KMS-11 (cell line): ENCODE data around the gene KMT2B.

Experiments used
- H2AFZ ChIP-seq: fragments of 200-600 bp; sonication (generic); 2 replicates; pipeline ENCODE4 v1.6.1; 2016; ENCODE audit warnings: antibody characterized with exemption, mixed run types, low read depth
- H3K27ac ChIP-seq: fragments of 200-600 bp; sonication (generic); 2 replicates; pipeline ENCODE4 v1.6.1; 2016; ENCODE audit warnings: mild to moderate bottlenecking, mixed run types
- H3K27me3 ChIP-seq: fragments of 200-600 bp; sonication (generic); 2 replicates; pipeline ENCODE4 v1.6.1; 2017; ENCODE audit warnings: mild to moderate bottlenecking, low read depth, mixed run types, moderate library complexity; ENCODE audit not compliant: insufficient read depth
- H3K36me3 ChIP-seq: fragments of 200-600 bp; sonication (generic); 2 replicates; pipeline ENCODE4 v1.6.1; 2017; ENCODE audit warnings: mild to moderate bottlenecking, mixed run types; ENCODE audit not compliant: insufficient read depth
- H3K4me1 ChIP-seq: fragments of 200-600 bp; sonication (generic); 2 replicates; pipeline ENCODE4 v1.6.1; 2016; ENCODE audit warnings: mild to moderate bottlenecking, low read depth, mixed run types; ENCODE audit not compliant: poor library complexity, severe bottlenecking
- H3K4me2 ChIP-seq: fragments of 200-600 bp; sonication (generic); 2 replicates; pipeline ENCODE4 v1.7.0; 2016; ENCODE audit warnings: mild to moderate bottlenecking, mixed run types
- H3K4me3 ChIP-seq: fragments of 200-600 bp; sonication (generic); IDR thresholded peaks from 2 replicates; pipeline ENCODE4 v1.6.1; 2017; ENCODE audit warnings: low read depth, low read length, mixed read lengths; ENCODE audit not compliant: insufficient read depth
- H3K79me2 ChIP-seq: fragments of 200-600 bp; sonication (generic); 2 replicates; pipeline ENCODE4 v1.6.1; 2016; ENCODE audit warnings: low read depth, mixed run types; ENCODE audit not compliant: insufficient read depth
- H3K9ac ChIP-seq: fragments of 200-600 bp; sonication (generic); 2 replicates; pipeline ENCODE4 v1.6.1; 2016; ENCODE audit warnings: mild to moderate bottlenecking, mixed run types
- H4K20me1 ChIP-seq: fragments of 200-600 bp; sonication (generic); 2 replicates; pipeline ENCODE4 v1.6.1; 2016; ENCODE audit warnings: mild to moderate bottlenecking, mixed run types; ENCODE audit not compliant: insufficient read depth
- CTCF ChIP-seq: fragments of 200-600 bp; sonication (generic); conservative IDR thresholded peaks from 2 replicates; pipeline ENCODE4 v1.6.1; 2017; ENCODE audit warnings: low read depth, mild to moderate bottlenecking, antibody characterized with exemption, low read length, moderate library complexity, mixed read lengths

Gene KMT2B

GRCh38 chr19:35777086-35777841 lies 59.5 kb downstream of the KMT2B start:
- Histone ChIP-seq H4K20me1 (no peaks in the 10 kb centered on the region), H3K9ac (no peak overlapping the region), H3K79me2 (0 out of 2 replicates have a peak, but pooled peaks cover 8% of the 10 kb centered on the region), H3K27ac (no peak overlapping the region), H3K4me3 (no peak overlapping the region), H2AFZ (no peak overlapping the region), H3K27me3 (no peaks in the 10 kb centered on the region), H3K4me2 (no peak overlapping the region), H3K36me3 (no peaks in the 10 kb centered on the region), H3K4me1 (peaks cover 10% of the 10 kb centered on the region)
- no peak for TF ChIP-seq CTCF

DNA sequence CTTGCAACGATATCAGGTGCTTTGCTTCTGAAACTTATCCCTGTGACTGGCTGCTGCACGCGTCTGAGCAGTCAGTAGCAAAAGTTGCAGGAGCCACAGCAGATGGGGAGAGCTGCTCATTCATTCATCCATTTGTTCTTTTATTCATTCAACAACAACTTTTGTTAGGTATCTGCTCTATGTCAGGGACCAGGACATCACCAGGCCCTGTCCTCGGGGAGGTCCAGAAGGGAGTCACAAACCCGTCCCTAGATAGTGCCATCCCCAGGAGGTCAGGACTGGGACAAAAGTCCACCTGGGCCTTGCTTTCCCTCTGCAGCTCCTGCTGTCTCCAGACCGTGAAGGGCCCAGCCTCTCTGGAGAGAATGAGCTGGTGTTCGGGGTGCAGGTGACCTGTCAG lies 60.2 kb downstream of the KMT2B start:
- TF ChIP-seq CTCF = no peak
- Histone ChIP-seq H3K4me3 (no peak overlapping the region), H4K20me1 (no peaks in the 10 kb centered on the region), H3K27me3 (no peaks in the 10 kb centered on the region), H3K9ac (no peak overlapping the region), H3K36me3 (no peaks in the 10 kb centered on the region), H3K4me2 (no peak overlapping the region), H3K79me2 (0 out of 2 replicates have a peak, but pooled peaks cover 8% of the 10 kb centered on the region), H3K27ac (no peak overlapping the region), H2AFZ (no peak overlapping the region), H3K4me1 (peaks cover 10% of the 10 kb centered on the region)

DNA sequence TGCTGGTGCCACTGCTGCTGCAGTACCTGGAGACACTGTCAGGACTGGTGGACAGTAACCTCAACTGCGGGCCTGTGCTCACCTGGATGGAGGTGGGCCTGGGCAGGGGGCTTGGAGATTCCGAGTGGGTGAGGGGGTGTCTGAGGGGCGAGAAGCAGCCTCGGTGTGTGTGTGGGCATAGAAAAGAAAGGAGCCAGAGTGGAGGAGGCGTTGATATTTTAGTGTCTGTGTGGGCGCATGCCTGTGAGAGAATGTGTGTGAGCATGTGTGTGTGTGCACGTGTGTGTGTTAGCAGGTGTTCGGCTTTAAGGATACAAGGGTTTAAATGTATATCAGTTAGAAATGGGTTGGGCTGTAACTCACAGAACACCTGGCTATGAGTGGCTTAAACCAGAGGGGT lies 61.2 kb downstream of the KMT2B start:
- Histone ChIP-seq H3K9ac (no peak overlapping the region), H4K20me1 (no peaks in the 10 kb centered on the region), H3K79me2 (0 out of 2 replicates have a peak, but pooled peaks cover 8% of the 10 kb centered on the region), H3K4me1 (peaks cover 10% of the 10 kb centered on the region), H3K4me3 (no peak overlapping the region), H3K4me2 (no peak overlapping the region), H3K27me3 (no peaks in the 10 kb centered on the region), H2AFZ (no peak overlapping the region), H3K36me3 (no peaks in the 10 kb centered on the region), H3K27ac (no peak overlapping the region)
- TF ChIP-seq CTCF = no peak

DNA sequence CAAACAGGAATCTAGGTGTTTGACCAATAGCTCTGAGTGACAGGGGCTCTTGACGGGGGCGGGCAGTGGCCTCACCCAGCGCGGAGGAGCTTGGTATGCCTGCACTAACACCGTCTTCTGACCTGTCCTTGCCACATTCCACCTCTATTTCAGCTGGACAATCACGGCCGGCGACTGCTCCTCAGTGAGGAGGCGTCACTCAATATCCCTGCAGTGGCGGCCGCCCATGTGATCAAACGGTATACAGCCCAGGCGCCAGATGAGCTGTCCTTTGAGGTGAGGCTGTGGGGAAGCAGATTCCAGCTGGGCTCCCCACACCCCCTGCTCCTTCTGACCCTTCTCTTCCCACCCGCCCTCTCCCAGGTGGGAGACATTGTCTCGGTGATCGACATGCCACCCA lies 62.3 kb downstream of the KMT2B start:
- no peak for TF ChIP-seq CTCF
- Histone ChIP-seq H3K79me2 (0 out of 2 replicates have a peak, but pooled peaks cover 8% of the 10 kb centered on the region), H2AFZ (no peak overlapping the region), H3K27me3 (no peaks in the 10 kb centered on the region), H3K9ac (no peak overlapping the region), H3K4me1 (peaks cover 7% of the 10 kb centered on the region), H3K4me2 (no peak overlapping the region), H3K27ac (no peak overlapping the region), H3K4me3 (no peak overlapping the region), H3K36me3 (no peaks in the 10 kb centered on the region), H4K20me1 (no peaks in the 10 kb centered on the region)
